Measurements from ENCODE around the gene UGT1A7.

DNA sequence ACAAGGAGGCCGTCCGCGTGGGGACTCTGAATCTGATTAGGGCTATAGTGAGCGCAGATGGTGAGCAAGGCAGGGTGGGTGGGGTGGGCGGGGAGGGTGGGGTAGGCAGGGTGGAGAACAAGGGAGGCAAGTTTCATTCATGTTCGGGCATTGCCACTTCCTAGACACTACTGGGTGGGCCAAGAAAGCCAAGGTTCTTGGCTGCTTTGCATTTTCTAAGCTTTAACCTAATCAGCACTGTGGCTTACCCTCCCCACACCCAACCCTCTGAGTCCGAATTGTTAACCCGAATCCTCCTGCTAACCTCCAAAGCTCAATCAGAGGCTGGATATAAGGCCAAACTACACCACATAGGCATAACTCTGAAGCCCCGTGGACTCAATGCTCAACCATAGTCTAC lies 114.6 kb downstream of the UGT1A7 start:
- TF ChIP-seq POLR2A (IDR thresholded peaks at IDR 0.05; ENCODE audit: low read depth, low read length) (no peak), TAF1 (IDR thresholded peaks at IDR 0.05; ENCODE audit: borderline replicate concordance, low read depth, low read length) (no peak)
